GM12878 (cell line): Measurements from ENCODE around the gene DACH2. TPM values are rescaled to one million over a fixed set of nuclear protein-coding genes. Genes with fewer than 3 reads are reported as not detected.

ENCODE experiments used
- ATAC-seq: fragments of 200-7000 bp; cut with Tn5 transposase; 3 replicates; pipeline ENCODE4 v1.9.1; 2020; ENCODE audit warnings: mild to moderate bottlenecking, moderate library complexity
- BruUV-seq: library from RNA; stranded (reverse); fragments of 400-500 nt; replicated peaks from 2 replicates; lab custom pipeline; 2021; lab: Mats Ljungman, UMichigan
- CTCF ChIA-PET: fragments of 300-600 bp; sonication (Branson Sonifier 250); formaldehyde crosslinking; extraction: SDS; loops from one replicate; lab custom pipeline; 2021; ENCODE audit warnings: inconsistent platforms; lab: Yijun Ruan, JAX
- POLR2A ChIA-PET: fragments of 350-600 bp; formaldehyde crosslinking; extraction: SDS; loops from one replicate; lab custom pipeline; 2021; ENCODE audit warnings: inconsistent platforms; lab: Charles Lee
- RAD21 ChIA-PET: fragments of 300-600 bp; sonication (Branson Sonifier 250); formaldehyde crosslinking; loops from one replicate; lab custom pipeline; 2023; ENCODE audit warnings: antibody characterized with exemption; ENCODE audit not compliant: unreplicated experiment; lab: Charles Lee
- SMC1A ChIA-PET: fragments of 300-600 bp; sonication (Branson Sonifier 250); formaldehyde crosslinking; loops from one replicate; lab custom pipeline; 2023; ENCODE audit not compliant: unreplicated experiment, uncharacterized antibody; lab: Charles Lee
- DNase-seq: peaks from one replicate; pipeline ENCODE4 v3.0.0-alpha.2; 2011; ENCODE audit warnings: low read depth, low spot score
- FAIRE-seq: peaks from 3 replicates; lab custom pipeline; 2011; peaks lifted over from hg19 to GRCh38; lab: Jason Lieb, UNC
- H2AFZ ChIP-seq: 2 replicates; pipeline ENCODE4 v1.6.0; 2011; ENCODE audit warnings: low read depth, low read length, control low read depth; ENCODE audit not compliant: control insufficient read depth
- H3K27ac ChIP-seq: 2 replicates; pipeline ENCODE4 v1.5.1; 2011; ENCODE audit warnings: control low read depth; ENCODE audit not compliant: control insufficient read depth, insufficient read depth
- H3K27me3 ChIP-seq, 2 experiments: replicated peaks in 1 of 2; 2 replicates each; pipeline versions ENCODE4 v1.6.0 to v1.6.1; 2011; ENCODE audit warnings: low read length in 1 of 2; ENCODE audit not compliant: control insufficient read depth in 2 of 2, insufficient read depth in 2 of 2
- H3K36me3 ChIP-seq, 2 experiments: 2 replicates each; pipeline ENCODE4 v1.5.1; 2011; ENCODE audit warnings: low read length in 1 of 2; ENCODE audit not compliant: control insufficient read depth in 2 of 2, insufficient read depth in 2 of 2
- H3K4me1 ChIP-seq: 2 replicates; pipeline ENCODE4 v1.6.1; 2011; ENCODE audit warnings: mild to moderate bottlenecking, low read length, moderate library complexity, mixed read lengths; ENCODE audit not compliant: control insufficient read depth, insufficient read depth
- H3K4me2 ChIP-seq: 2 replicates; pipeline ENCODE4 v1.6.0; 2011; ENCODE audit warnings: control low read depth; ENCODE audit not compliant: control insufficient read depth, insufficient read depth
- H3K4me3 ChIP-seq: fragments of 200-600 bp; sonication (generic); 2 replicates; pipeline ENCODE4 v1.5.1; 2016
- H3K79me2 ChIP-seq: 2 replicates; pipeline ENCODE4 v1.6.0; 2011; ENCODE audit warnings: low read length; ENCODE audit not compliant: control insufficient read depth, insufficient read depth
- H3K9ac ChIP-seq: 2 replicates; pipeline ENCODE4 v1.8.0; 2011; ENCODE audit warnings: low read length, control low read depth, mixed read lengths; ENCODE audit not compliant: control insufficient read depth, insufficient read depth
- H3K9me3 ChIP-seq: replicated peaks from 3 replicates; pipeline ENCODE4 v1.5.1; 2011; ENCODE audit warnings: mild to moderate bottlenecking, low read length; ENCODE audit not compliant: control insufficient read depth, insufficient read depth
- H4K20me1 ChIP-seq: 2 replicates; pipeline ENCODE4 v1.6.0; 2011; ENCODE audit not compliant: control insufficient read depth, insufficient read depth
- EGR1 ChIP-seq, 2 experiments: IDR thresholded peaks; 1 replicate in 1 of 2; 2 replicates in 1 of 2; pipeline ENCODE4 v1.6.1; 2011 to 2012; ENCODE audit warnings: low read depth in 2 of 2, low read length in 2 of 2, borderline replicate concordance in 1 of 2, mild to moderate bottlenecking in 1 of 2, moderate library complexity in 1 of 2
- IRF3 ChIP-seq: fragments of 450-650 bp; IDR thresholded peaks from 2 replicates; pipeline ENCODE4 v1.6.1; 2014; ENCODE audit warnings: mild to moderate bottlenecking
- MTA3 ChIP-seq: IDR thresholded peaks from 2 replicates; pipeline ENCODE4 v1.6.1; 2012; ENCODE audit warnings: low read length, inconsistent platforms, borderline replicate concordance
- SP1 ChIP-seq: IDR thresholded peaks from one replicate; pipeline ENCODE4 v1.6.1; 2011; ENCODE audit warnings: low read depth, low read length
- WGBS: methylation state at CpG from one replicate; pipeline ENCODE4 v1.1.6; 2016; ENCODE audit warnings: low lambda C conversion rate; ENCODE audit not compliant: insufficient replicate concordance, insufficient coverage; ENCODE audit errors: missing lambda C conversion rate; 5-methylcytosine and 5-hydroxymethylcytosine counted together
- in situ Hi-C: fragments of 300-500 bp; cut with MboI; formaldehyde crosslinking; loops from 9 replicates; pipeline ENCODE4 v1.14.3; 2018; ENCODE audit warnings: mixed read lengths
- intact Hi-C: fragments of 100-400 bp; cut with micrococcal nuclease; formaldehyde crosslinking; loops from one replicate; pipeline ENCODE4 v1.14.2; 2022; ENCODE audit not compliant: unreplicated experiment
- polyA plus RNA-seq, 11 experiments: library from polyadenylated mRNA; depleted of rRNA in 4 of 11; unstranded in 6 of 11; stranded (reverse) in 5 of 11; fragments of >200 nt; fragmentation: Nextera tagmentation in 4 of 11; fragmentation: Illumina TruSeq in 1 of 11; extraction: Ambion mirVana in 4 of 11; extraction: Trizol in 1 of 11; gene quantifications; 1 replicate in 1 of 11; 2 replicates in 10 of 11; pipeline versions ENCODE4 v1.2.1 to v1.2.3, GENCODE V29; 2011 to 2016; ENCODE audit warnings: inconsistent platforms in 2 of 11, missing spikeins in 2 of 11, low read depth in 1 of 11
- total RNA-seq, 4 experiments: library from RNA; depleted of rRNA in 3 of 4; stranded (reverse); fragments of >200 nt in 3 of 4; fragmentation: Illumina TruSeq in 1 of 4; extraction: Trizol in 1 of 4; gene quantifications; 2 replicates each; pipeline versions ENCODE4 v1.2.1 to v1.2.3, GENCODE V29; 2013 to 2021
- TF ChIP-seq, protein P1 (sequence below): fragments of 450-650 bp; IDR thresholded peaks from 2 replicates; pipeline ENCODE4 v1.6.1; 2018; ENCODE audit warnings: borderline replicate concordance, mild to moderate bottlenecking; ENCODE audit not compliant: partially characterized antibody

The DACH2 gene
- total and polyA plus RNA-seq, 10 of the 15 experiments (the other 5 are each of a cell fraction or from before 2014, with no cell fraction given): 0.03 to 0.19 (median 0.07) TPM; not detected in 6

- TF ChIP-seq, protein P1, sequence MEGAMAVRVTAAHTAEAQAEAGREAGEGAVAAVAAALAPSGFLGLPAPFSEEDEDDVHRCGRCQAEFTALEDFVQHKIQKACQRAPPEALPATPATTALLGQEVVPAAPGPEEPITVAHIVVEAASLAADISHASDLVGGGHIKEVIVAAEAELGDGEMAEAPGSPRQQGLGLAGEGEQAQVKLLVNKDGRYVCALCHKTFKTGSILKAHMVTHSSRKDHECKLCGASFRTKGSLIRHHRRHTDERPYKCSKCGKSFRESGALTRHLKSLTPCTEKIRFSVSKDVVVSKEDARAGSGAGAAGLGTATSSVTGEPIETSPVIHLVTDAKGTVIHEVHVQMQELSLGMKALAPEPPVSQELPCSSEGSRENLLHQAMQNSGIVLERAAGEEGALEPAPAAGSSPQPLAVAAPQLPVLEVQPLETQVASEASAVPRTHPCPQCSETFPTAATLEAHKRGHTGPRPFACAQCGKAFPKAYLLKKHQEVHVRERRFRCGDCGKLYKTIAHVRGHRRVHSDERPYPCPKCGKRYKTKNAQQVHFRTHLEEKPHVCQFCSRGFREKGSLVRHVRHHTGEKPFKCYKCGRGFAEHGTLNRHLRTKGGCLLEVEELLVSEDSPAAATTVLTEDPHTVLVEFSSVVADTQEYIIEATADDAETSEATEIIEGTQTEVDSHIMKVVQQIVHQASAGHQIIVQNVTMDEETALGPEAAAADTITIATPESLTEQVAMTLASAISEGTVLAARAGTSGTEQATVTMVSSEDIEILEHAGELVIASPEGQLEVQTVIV: no peak
- no peak for TF ChIP-seq IRF3
- no peak for TF ChIP-seq MTA3
- no peak for TF ChIP-seq SP1
- TF ChIP-seq EGR1 (IDR thresholded peaks at IDR 0.05; ENCODE audit: borderline replicate concordance in 1 of 2, low read depth in 2 of 2, low read length in 2 of 2): no peak
These were observed 566.2 kb downstream of the DACH2 start (continued) for GRCh38 chrX:86714441-86714840.

GRCh38 chrX:86724277-86724676, 576.0 kb downstream of the DACH2 start:
- no peak for ATAC-seq
- no peaks in the 10 kb centered on the region for H4K20me1 ChIP-seq
- 25% methylated on average over 3 of the region's 3 CpGs for WGBS
- ChIA-PET CTCF (no interaction called here), SMC1A (no interaction called here), POLR2A (no interaction called here), RAD21 (no interaction called here)
- H3K4me3 ChIP-seq: no peak overlapping the region
- no peak overlapping the region for H2AFZ ChIP-seq
- intact Hi-C loops: no loop called here
- no peaks in the 10 kb centered on the region for H3K79me2 ChIP-seq
- H3K9me3 ChIP-seq: no peaks in the 10 kb centered on the region
- TF ChIP-seq EGR1 (IDR thresholded peaks at IDR 0.05; ENCODE audit: borderline replicate concordance in 1 of 2, low read depth in 2 of 2, low read length in 2 of 2): no peak
- no peak overlapping the region for H3K27ac ChIP-seq
- in situ Hi-C loops: no loop called here
- no peak overlapping the region for H3K4me2 ChIP-seq
- H3K36me3 ChIP-seq: no peaks in the 10 kb centered on the region
- H3K9ac ChIP-seq: no peak overlapping the region
- DNase-seq: no peak
- no peaks in the 10 kb centered on the region for H3K27me3 ChIP-seq
- FAIRE-seq: no peak
- BruUV-seq: no TSS peak
- no peaks in the 10 kb centered on the region for H3K4me1 ChIP-seq
